Endothelial cell of umbilical vein (primary cell): Measurements from ENCODE around the gene SH3GL3. TPM values are rescaled to one million over a fixed set of nuclear protein-coding genes. Genes with fewer than 3 reads are reported as not detected.

ENCODE experiments used
- BruUV-seq: library from RNA; stranded (reverse); fragments of 400-500 nt; replicated peaks from 2 replicates; lab custom pipeline; 2021; lab: Mats Ljungman, UMichigan
- CTCF ChIA-PET: fragments of 300-600, 350-600 bp; sonication (Branson Sonifier 250); formaldehyde crosslinking; loops from one replicate; lab custom pipeline; 2021; ENCODE audit warnings: antibody characterized with exemption, inconsistent platforms; lab: Charles Lee
- POLR2A ChIA-PET: fragments of 300-600, 350-600 bp; sonication (Branson Sonifier 250); formaldehyde crosslinking; loops from one replicate; lab custom pipeline; 2021; ENCODE audit warnings: antibody characterized with exemption, inconsistent platforms; lab: Charles Lee
- DNase-seq: peaks from one replicate; pipeline ENCODE4 v3.0.0-alpha.2; 2011; ENCODE audit warnings: low read depth, low spot score
- FAIRE-seq: peaks from 2 replicates; lab custom pipeline; 2011; peaks lifted over from hg19 to GRCh38; lab: Jason Lieb, UNC
- H2AFZ ChIP-seq: 2 replicates; pipeline ENCODE4 v1.6.0; 2012; ENCODE audit warnings: low read depth, low read length, control low read depth, inconsistent platforms
- H3K27ac ChIP-seq: 2 replicates; pipeline ENCODE4 v1.5.1; 2011; ENCODE audit warnings: low read depth, mild to moderate bottlenecking, control low read depth, low read length, moderate library complexity; ENCODE audit not compliant: insufficient read depth
- H3K27me3 ChIP-seq, 2 experiments: 2 replicates each; pipeline versions ENCODE4 v1.6.0 to v1.6.1; 2011; ENCODE audit warnings: low read length in 2 of 2, mixed read lengths in 1 of 2; ENCODE audit not compliant: control insufficient read depth in 2 of 2, insufficient read depth in 2 of 2
- H3K36me3 ChIP-seq, 2 experiments: 2 replicates in 1 of 2; 3 replicates in 1 of 2; pipeline ENCODE4 v1.5.1; 2011; ENCODE audit warnings: low read length in 2 of 2, mild to moderate bottlenecking in 1 of 2, moderate library complexity in 1 of 2; ENCODE audit not compliant: control insufficient read depth in 2 of 2, insufficient read depth in 2 of 2; ENCODE audit errors: extremely low read depth in 1 of 2
- H3K4me1 ChIP-seq: 3 replicates; pipeline ENCODE4 v1.5.1; 2011; ENCODE audit warnings: mild to moderate bottlenecking, low read length; ENCODE audit not compliant: control insufficient read depth, insufficient read depth; ENCODE audit errors: extremely low read depth
- H3K4me2 ChIP-seq: 2 replicates; pipeline ENCODE4 v1.6.1; 2011; ENCODE audit warnings: low read length, control low read depth, mixed read lengths; ENCODE audit not compliant: insufficient read depth
- H3K4me3 ChIP-seq, 3 experiments: fragments of 200-600 bp in 1 of 3; sonication (generic), shearing (Covaris generic) in 1 of 3; replicated peaks in 1 of 3; 2 replicates each; pipeline ENCODE4 v1.5.1; 2011 to 2016; ENCODE audit warnings: control low read depth in 3 of 3, low read length in 3 of 3, mild to moderate bottlenecking in 2 of 3, inconsistent platforms in 1 of 3, low read depth in 1 of 3, moderate library complexity in 1 of 3; ENCODE audit not compliant: insufficient read depth in 1 of 3
- H3K79me2 ChIP-seq: 2 replicates; pipeline ENCODE4 v1.6.0; 2012; ENCODE audit warnings: low read length, inconsistent platforms; ENCODE audit not compliant: control insufficient read depth, insufficient read depth
- H3K9ac ChIP-seq: replicated peaks from 2 replicates; pipeline ENCODE3; 2011; ENCODE audit warnings: low read length, control low read depth; ENCODE audit not compliant: insufficient read depth; ENCODE audit errors: extremely low read depth
- H3K9me1 ChIP-seq: replicated peaks from 3 replicates; pipeline ENCODE4 v1.6.0; 2011; ENCODE audit warnings: mild to moderate bottlenecking, low read length; ENCODE audit not compliant: control insufficient read depth, insufficient read depth; ENCODE audit errors: extremely low read depth
- H3K9me3 ChIP-seq: replicated peaks from 2 replicates; pipeline ENCODE4 v1.5.1; 2012; ENCODE audit warnings: low read length, inconsistent platforms; ENCODE audit not compliant: control insufficient read depth, insufficient read depth
- H4K20me1 ChIP-seq: replicated peaks from 2 replicates; pipeline ENCODE3; 2011; ENCODE audit warnings: mild to moderate bottlenecking, low read length; ENCODE audit not compliant: control insufficient read depth, insufficient read depth; ENCODE audit errors: extremely low read depth
- CTCF ChIP-seq, 2 donors: IDR thresholded peaks; 1 replicate in 1 of 2; 2 replicates in 1 of 2; pipeline ENCODE4 v1.5.1; 2011; ENCODE audit warnings: low read length in 2 of 2, mild to moderate bottlenecking in 2 of 2, moderate library complexity in 2 of 2, control low read depth in 1 of 2, inconsistent platforms in 1 of 2, low read depth in 1 of 2; ENCODE audit not compliant: insufficient read depth in 1 of 2; ENCODE audit errors: extremely low read depth in 1 of 2
- EZH2 ChIP-seq: IDR thresholded peaks from 2 replicates; pipeline ENCODE4 v1.6.1; 2012; ENCODE audit warnings: borderline replicate concordance, low read depth, mild to moderate bottlenecking, moderate library complexity, low read length, inconsistent platforms; ENCODE audit not compliant: severe bottlenecking
- FOS ChIP-seq: IDR thresholded peaks from 2 replicates; pipeline ENCODE4 v1.6.1; 2011; ENCODE audit warnings: mild to moderate bottlenecking, low read length, moderate library complexity, borderline replicate concordance; ENCODE audit not compliant: insufficient read depth
- GATA2 ChIP-seq: IDR thresholded peaks from 2 replicates; pipeline ENCODE4 v1.7.0; 2011; ENCODE audit warnings: low read depth, mild to moderate bottlenecking, moderate library complexity, mixed read lengths, low read length; ENCODE audit not compliant: insufficient read length, insufficient read depth
- JUN ChIP-seq: IDR thresholded peaks from 2 replicates; pipeline ENCODE4 v1.6.1; 2011; ENCODE audit warnings: borderline replicate concordance, low read depth; ENCODE audit not compliant: insufficient read length, insufficient read depth
- MAX ChIP-seq: IDR thresholded peaks from 2 replicates; pipeline ENCODE4 v1.6.1; 2011; ENCODE audit not compliant: insufficient read depth, insufficient read length
- MYC ChIP-seq: IDR thresholded peaks from one replicate; pipeline ENCODE4 v1.6.1; 2011; ENCODE audit warnings: mild to moderate bottlenecking, low read depth, low read length
- POLR2A ChIP-seq: IDR thresholded peaks from 2 replicates; pipeline ENCODE4 v1.6.1; 2012; ENCODE audit warnings: low read depth, mild to moderate bottlenecking, control low read depth, low read length
- POLR2AphosphoS5 ChIP-seq: IDR thresholded peaks from 2 replicates; pipeline ENCODE4 v1.6.1; 2012; ENCODE audit warnings: low read depth, mild to moderate bottlenecking, control low read depth, low read length, moderate library complexity; ENCODE audit not compliant: insufficient read depth
- dilution Hi-C: fragments of 300-500 bp; cut with MboI; formaldehyde crosslinking; loops from one replicate; pipeline ENCODE4 v1.15.0; 2019; ENCODE audit warnings: low sequenced_read_pairs; ENCODE audit not compliant: extremely low pct_ligation_motif_present
- intact Hi-C: fragments of 100-400 bp; cut with micrococcal nuclease; formaldehyde crosslinking; loops from one replicate; pipeline ENCODE4 v1.10.0; 2022
- polyA plus RNA-seq, 4 experiments: library from polyadenylated mRNA; depleted of rRNA in 3 of 4; stranded (reverse) in 3 of 4; unstranded in 1 of 4; fragments of >200 nt; gene quantifications; 2 replicates each; pipeline versions ENCODE4 v1.2.1 to v1.2.3, GENCODE V29; 2011 to 2012; ENCODE audit warnings: missing spikeins in 1 of 4
- total RNA-seq: library from RNA; stranded (reverse); gene quantifications from 2 replicates; pipeline ENCODE4 v1.2.3, GENCODE V29; 2021

The SH3GL3 gene
- total and polyA plus RNA-seq, 2 donors (not counting 3 experiments of a cell fraction or from before 2014, with no cell fraction given): not detected

- no peaks in the 10 kb centered on the region for H3K36me3 ChIP-seq
- H3K9me3 ChIP-seq: no peaks in the 10 kb centered on the region
- intact Hi-C loops (no loop called here), dilution Hi-C loops (no loop called here)
- no peak overlapping the region for H3K4me2 ChIP-seq
- no peak overlapping the region for H2AFZ ChIP-seq
- CTCF ChIA-PET: interaction anchor here (1.6 kb wide), 1 partner anchor 33 kb away, joined by 3 read pairs; no protein-coding TSS in a partner anchor
- no TSS peak for BruUV-seq
- POLR2A ChIA-PET: no interaction called here
- H3K9me1 ChIP-seq: no peaks in the 10 kb centered on the region
- H3K9ac ChIP-seq: no peak overlapping the region
- TF ChIP-seq CTCF (IDR thresholded peaks at IDR 0.05; ENCODE audit: extremely low read depth in 1 of 2, insufficient read depth in 1 of 2, low read depth in 1 of 2, low read length in 2 of 2) (no peak), MAX (no peak), MYC (no peak), GATA2 (no peak), POLR2AphosphoS5 (no peak), FOS (no peak), POLR2A (no peak), JUN (no peak), EZH2 (no peak)
- no peaks in the 10 kb centered on the region for H3K79me2 ChIP-seq
- H3K27ac ChIP-seq: no peak overlapping the region
- no peaks in the 10 kb centered on the region for H3K4me1 ChIP-seq
- FAIRE-seq (no peak), DNase-seq (no peak)
- no peaks in the 10 kb centered on the region for H3K27me3 ChIP-seq
- H4K20me1 ChIP-seq: no peaks in the 10 kb centered on the region
- H3K4me3 ChIP-seq: no peak overlapping the region
Measured at GRCh38 chr15:83470887-83471286, 23.7 kb downstream of the SH3GL3 start.
